Trophoblast cell (in vitro differentiated cells and primary cell): ENCODE measurements around the gene VWC2L.

Experiments
- DNase-seq, 2 donors: peaks; one replicate each; pipeline ENCODE4 v3.0.0-alpha.2; 2016
- H2AFZ ChIP-seq: 2 replicates; pipeline ENCODE4 v1.6.1; 2013; ENCODE audit warnings: low read length, moderate library complexity, mild to moderate bottlenecking; ENCODE audit not compliant: insufficient read depth, poor library complexity
- H2AK5ac ChIP-seq: 2 replicates; pipeline ENCODE4 v1.6.1; 2013; ENCODE audit warnings: mild to moderate bottlenecking, low read length
- H2BK120ac ChIP-seq: 2 replicates; pipeline ENCODE4 v1.6.1; 2013; ENCODE audit warnings: low read length, mild to moderate bottlenecking, moderate library complexity; ENCODE audit not compliant: insufficient read depth, poor library complexity
- H2BK12ac ChIP-seq: 2 replicates; pipeline ENCODE4 v1.6.1; 2013; ENCODE audit warnings: mild to moderate bottlenecking, low read length, moderate library complexity
- H2BK5ac ChIP-seq: 2 replicates; pipeline ENCODE4 v1.6.1; 2013; ENCODE audit warnings: low read length, low read depth, moderate library complexity, mild to moderate bottlenecking; ENCODE audit not compliant: poor library complexity
- H3K14ac ChIP-seq: 2 replicates; pipeline ENCODE4 v1.6.1; 2013; ENCODE audit warnings: mild to moderate bottlenecking, low read length
- H3K18ac ChIP-seq: 2 replicates; pipeline ENCODE4 v1.6.1; 2013; ENCODE audit warnings: mild to moderate bottlenecking, low read length
- H3K23ac ChIP-seq: 2 replicates; pipeline ENCODE4 v1.6.1; 2013; ENCODE audit warnings: low read length
- H3K27ac ChIP-seq: 2 replicates; pipeline ENCODE4 v1.5.1; 2013; ENCODE audit warnings: low read depth, mild to moderate bottlenecking, inconsistent platforms, low read length, moderate library complexity
- H3K27me3 ChIP-seq: 2 replicates; pipeline ENCODE4 v1.6.1; 2013; ENCODE audit warnings: inconsistent platforms, mild to moderate bottlenecking, low read length, moderate library complexity; ENCODE audit not compliant: insufficient read depth
- H3K36me3 ChIP-seq, 2 experiments: 1 replicate in 1 of 2; 2 replicates in 1 of 2; pipeline ENCODE4 v1.6.1; 2013; ENCODE audit warnings: low read length in 2 of 2, mild to moderate bottlenecking in 2 of 2, moderate library complexity in 1 of 2; ENCODE audit not compliant: insufficient read depth in 2 of 2, control insufficient read depth in 1 of 2
- H3K4ac ChIP-seq: 2 replicates; pipeline ENCODE4 v1.6.1; 2013; ENCODE audit warnings: low read depth, mild to moderate bottlenecking, low read length, moderate library complexity
- H3K4me1 ChIP-seq, 2 experiments: 1 replicate in 1 of 2; 2 replicates in 1 of 2; pipeline ENCODE4 v1.6.1; 2013; ENCODE audit warnings: low read length in 2 of 2, mild to moderate bottlenecking in 2 of 2, moderate library complexity in 1 of 2; ENCODE audit not compliant: insufficient read depth in 2 of 2, control insufficient read depth in 1 of 2
- H3K4me2 ChIP-seq: 2 replicates; pipeline ENCODE4 v1.6.1; 2013; ENCODE audit warnings: inconsistent platforms, mild to moderate bottlenecking, low read length, moderate library complexity
- H3K4me3 ChIP-seq: 2 replicates; pipeline ENCODE4 v1.5.1; 2013; ENCODE audit warnings: mild to moderate bottlenecking, low read depth, low read length, inconsistent platforms
- H3K79me1 ChIP-seq: one replicate; pipeline ENCODE4 v1.6.1; 2013; ENCODE audit warnings: low read length
- H3K79me2 ChIP-seq: 2 replicates; pipeline ENCODE4 v1.6.1; 2013; ENCODE audit warnings: low read length, mild to moderate bottlenecking; ENCODE audit not compliant: control insufficient read depth, insufficient read depth, poor library complexity
- H3K9ac ChIP-seq: 2 replicates; pipeline ENCODE4 v1.6.1; 2013; ENCODE audit warnings: mild to moderate bottlenecking, low read length
- H3K9me3 ChIP-seq: 2 replicates; pipeline ENCODE4 v1.6.1; 2013; ENCODE audit warnings: low read depth, mild to moderate bottlenecking, control low read depth, inconsistent platforms, low read length; ENCODE audit not compliant: insufficient read depth
- H4K12ac ChIP-seq: 2 replicates; pipeline ENCODE4 v1.6.1; 2013; ENCODE audit warnings: low read depth, mild to moderate bottlenecking, low read length, moderate library complexity
- H4K8ac ChIP-seq: 2 replicates; pipeline ENCODE4 v1.6.1; 2013; ENCODE audit warnings: low read depth, mild to moderate bottlenecking, low read length, moderate library complexity
- H4K91ac ChIP-seq: one replicate; pipeline ENCODE4 v1.6.1; 2013; ENCODE audit warnings: low read depth, mild to moderate bottlenecking, low read length, moderate library complexity
- WGBS: extraction: QIAGEN DNeasy Blood & Tissue Kit; methylation state at CpG from one replicate; pipeline ENCODE4 v1.1.7; 2013; ENCODE audit warnings: missing lambda C conversion rate; ENCODE audit not compliant: insufficient read length, insufficient coverage; ENCODE audit errors: extremely low coverage; 5-methylcytosine and 5-hydroxymethylcytosine counted together

Gene VWC2L

GRCh38 chr2:214587442-214587841 is 176.6 kb downstream of the VWC2L start:
- Histone ChIP-seq H3K9ac (no peak overlapping the region), H3K9me3 (no peaks in the 10 kb centered on the region), H4K8ac (no peak overlapping the region), H3K4me2 (no peak overlapping the region), H3K14ac (no peak overlapping the region), H2BK12ac (no peak overlapping the region), H3K23ac (no peak overlapping the region), H3K79me2 (no peaks in the 10 kb centered on the region), H3K18ac (no peak overlapping the region), H3K27me3 (no peaks in the 10 kb centered on the region), H2BK5ac (no peak overlapping the region), H2AK5ac (no peak overlapping the region), H4K12ac (no peak overlapping the region), H4K91ac (no peak overlapping the region), H3K27ac (no peak overlapping the region), H3K4ac (no peak overlapping the region), H3K79me1 (no peaks in the 10 kb centered on the region), H3K4me3 (no peak overlapping the region), H2BK120ac (no peak overlapping the region), H3K4me1 (no peaks in the 10 kb centered on the region), H3K36me3 (no peaks in the 10 kb centered on the region), H2AFZ (no peak overlapping the region)
- DNase-seq = peak in 1 of 2 donors; percentile 43
- WGBS = no CpG with 5 or more reads among the region's 3 CpGs

GRCh38 chr2:214591366-214591765 is 180.5 kb downstream of the VWC2L start:
- Histone ChIP-seq H2BK120ac (no peak overlapping the region), H3K9ac (no peak overlapping the region), H4K91ac (no peak overlapping the region), H3K4ac (no peak overlapping the region), H3K36me3 (no peaks in the 10 kb centered on the region), H4K8ac (no peak overlapping the region), H2BK5ac (no peak overlapping the region), H3K27me3 (no peaks in the 10 kb centered on the region), H3K79me1 (no peaks in the 10 kb centered on the region), H3K14ac (no peak overlapping the region), H3K18ac (no peak overlapping the region), H2BK12ac (no peak overlapping the region), H3K27ac (no peak overlapping the region), H2AFZ (no peak overlapping the region), H3K23ac (no peak overlapping the region), H3K4me1 (no peaks in the 10 kb centered on the region), H3K4me3 (no peak overlapping the region), H4K12ac (no peak overlapping the region), H3K4me2 (no peak overlapping the region), H3K9me3 (no peaks in the 10 kb centered on the region), H2AK5ac (no peak overlapping the region), H3K79me2 (no peaks in the 10 kb centered on the region)
- WGBS = no CpG with 5 or more reads among the region's 1 CpG
- DNase-seq = peak in 1 of 2 donors; percentile 37

GRCh38 chr2:214592011-214592410 is 181.2 kb downstream of the VWC2L start:
- H2AK5ac ChIP-seq = no peak overlapping the region
- H3K79me1 ChIP-seq = no peaks in the 10 kb centered on the region
- no peaks in the 10 kb centered on the region for H3K9me3 ChIP-seq
- no peak overlapping the region for H2BK12ac ChIP-seq
- H4K12ac ChIP-seq = no peak overlapping the region
- no peak overlapping the region for H3K9ac ChIP-seq
- no CpG with 5 or more reads among the region's 4 CpGs for WGBS
- no peak overlapping the region for H3K27ac ChIP-seq
- H3K23ac ChIP-seq = no peak overlapping the region
- no peak overlapping the region for H3K18ac ChIP-seq
- no peak overlapping the region for H4K91ac ChIP-seq
- no peaks in the 10 kb centered on the region for H3K79me2 ChIP-seq
- H4K8ac ChIP-seq = no peak overlapping the region
- H3K36me3 ChIP-seq = no peaks in the 10 kb centered on the region
- no peak overlapping the region for H2BK120ac ChIP-seq
- no peak overlapping the region for H3K4me3 ChIP-seq
- no peak overlapping the region for H3K4me2 ChIP-seq
- no peaks in the 10 kb centered on the region for H3K4me1 ChIP-seq
- H2AFZ ChIP-seq = no peak overlapping the region
- DNase-seq = no peak
- no peak overlapping the region for H3K4ac ChIP-seq
- H2BK5ac ChIP-seq = no peak overlapping the region
- no peak overlapping the region for H3K14ac ChIP-seq
- H3K27me3 ChIP-seq = no peaks in the 10 kb centered on the region

GRCh38 chr2:214593727-214594126 is 182.9 kb downstream of the VWC2L start:
- WGBS = no CpG with 5 or more reads among the region's 1 CpG
- H4K12ac ChIP-seq = no peak overlapping the region
- H2BK12ac ChIP-seq = no peak overlapping the region
- no peaks in the 10 kb centered on the region for H3K27me3 ChIP-seq
- no peak overlapping the region for H2BK5ac ChIP-seq
- H3K14ac ChIP-seq = no peak overlapping the region
- peak; percentile 59 to 75 for DNase-seq
- no peak overlapping the region for H2AK5ac ChIP-seq
- H3K23ac ChIP-seq = no peak overlapping the region
- H2BK120ac ChIP-seq = no peak overlapping the region
- no peaks in the 10 kb centered on the region for H3K79me1 ChIP-seq
- no peak overlapping the region for H4K8ac ChIP-seq
- no peak overlapping the region for H3K18ac ChIP-seq
- no peaks in the 10 kb centered on the region for H3K4me1 ChIP-seq
- no peak overlapping the region for H4K91ac ChIP-seq
- no peak overlapping the region for H3K4ac ChIP-seq
- no peak overlapping the region for H2AFZ ChIP-seq
- no peak overlapping the region for H3K4me3 ChIP-seq
- H3K79me2 ChIP-seq = no peaks in the 10 kb centered on the region
- H3K9ac ChIP-seq = no peak overlapping the region
- no peak overlapping the region for H3K4me2 ChIP-seq
- H3K9me3 ChIP-seq = no peaks in the 10 kb centered on the region
- no peaks in the 10 kb centered on the region for H3K36me3 ChIP-seq
- H3K27ac ChIP-seq = no peak overlapping the region
